ENCODE results near the gene MYEF2. TPM values are rescaled to one million over a fixed set of nuclear protein-coding genes. Genes with fewer than 3 reads are reported as not detected.

The MYEF2 gene
- total and polyA plus RNA-seq, 10 of the 15 experiments (the other 5 are each of a cell fraction or from before 2014, with no cell fraction given), result 9.2 to 47.0 (median 19.9) TPM

GRCh38 chr15:48177766-48178647 lies at the start of gene MYEF2 (continued):
- no peak for TF ChIP-seq ZBTB33 (IDR thresholded peaks at IDR 0.05)
- no peak for TF ChIP-seq USF2 (IDR thresholded peaks at IDR 0.05; ENCODE audit: borderline replicate concordance, low read depth, low read length)
- TF ChIP-seq ZNF384 (IDR thresholded peaks at IDR 0.05; ENCODE audit: borderline replicate concordance, low read depth, low read length), result no peak
- no peak for TF ChIP-seq KAT2A (conservative IDR thresholded peaks at IDR 0.05; ENCODE audit: control insufficient read depth, low read depth, low read length)
- no peak for TF ChIP-seq EED (IDR thresholded peaks at IDR 0.05; ENCODE audit: low read depth)
- TF ChIP-seq SIX5 (IDR thresholded peaks at IDR 0.05; ENCODE audit: low read depth, low read length, severe bottlenecking), result no peak
- peak; percentile 52; the same call in 1 of the 2 replicates for TF ChIP-seq ZNF687 (IDR thresholded peaks at IDR 0.05)
- no peak for TF ChIP-seq CBX5 (IDR thresholded peaks at IDR 0.05; ENCODE audit: low read depth)
- TF ChIP-seq E2F4 (IDR thresholded peaks at IDR 0.05; ENCODE audit: low read depth, low read length), result peak; percentile 87
- no peak; the same call in 1 of the 2 replicates for TF ChIP-seq DPF2 (IDR thresholded peaks at IDR 0.05)
- no peak for TF ChIP-seq ATF2 (IDR thresholded peaks at IDR 0.05; ENCODE audit: low read length)
- no peak for TF ChIP-seq BCL11A (IDR thresholded peaks at IDR 0.05; ENCODE audit: low read depth, low read length)
- TF ChIP-seq NR2C1 (IDR thresholded peaks at IDR 0.05), result no peak
- no peak for TF ChIP-seq ZBED1 (IDR thresholded peaks at IDR 0.05; ENCODE audit: borderline replicate concordance)
- no peak for TF ChIP-seq FOXM1 (IDR thresholded peaks at IDR 0.05; ENCODE audit: low read depth, low read length)
- TF ChIP-seq BRCA1 (IDR thresholded peaks at IDR 0.05; ENCODE audit: low read depth, low read length), result peak; percentile 89
- no peak for TF ChIP-seq FOS (IDR thresholded peaks at IDR 0.05; ENCODE audit: borderline replicate concordance, extremely low read depth, insufficient read length)
- TF ChIP-seq MAX (IDR thresholded peaks at IDR 0.05; ENCODE audit: low read depth, low read length), result peak; percentile 82
- TF ChIP-seq YY1 (IDR thresholded peaks at IDR 0.05; ENCODE audit: low read depth, low read length), result peak; percentile 96
- TF ChIP-seq SRF (IDR thresholded peaks at IDR 0.05; ENCODE audit: low read depth in 2 of 2, low read length in 2 of 2), result no peak
